NT2/D1 (cell line): Measurements from ENCODE around the gene GRAMD1C.

Experiments used
- DNase-seq: peaks from one replicate; pipeline ENCODE4 v3.0.0-alpha.2; 2011; ENCODE audit warnings: low read depth, low spot score
- H3K27me3 ChIP-seq: 2 replicates; pipeline ENCODE4 v1.6.0; 2011; ENCODE audit warnings: mild to moderate bottlenecking; ENCODE audit not compliant: insufficient read length, insufficient read depth
- H3K36me3 ChIP-seq: 2 replicates; pipeline ENCODE4 v1.6.1; 2011; ENCODE audit warnings: mild to moderate bottlenecking, low read length, mixed read lengths; ENCODE audit not compliant: insufficient read depth, insufficient read length
- H3K4me1 ChIP-seq: 2 replicates; pipeline ENCODE4 v1.5.1; 2011; ENCODE audit not compliant: insufficient read depth, insufficient read length
- H3K4me3 ChIP-seq: 2 replicates; pipeline ENCODE4 v1.5.1; 2011; ENCODE audit warnings: low read depth; ENCODE audit not compliant: insufficient read length
- H3K9ac ChIP-seq: 2 replicates; pipeline ENCODE4 v1.6.0; 2011; ENCODE audit warnings: low read depth; ENCODE audit not compliant: insufficient read length
- H3K9me3 ChIP-seq: 2 replicates; pipeline ENCODE4 v1.5.1; 2011; ENCODE audit warnings: mild to moderate bottlenecking, low read length; ENCODE audit not compliant: insufficient read depth
- SUZ12 ChIP-seq: IDR thresholded peaks from 2 replicates; pipeline ENCODE4 v1.6.1; 2011; ENCODE audit not compliant: insufficient read length, insufficient read depth; ENCODE audit errors: extremely low read depth
- YY1 ChIP-seq: IDR thresholded peaks from 2 replicates; pipeline ENCODE4 v1.6.1; 2011; ENCODE audit not compliant: insufficient read length, insufficient read depth
- ZNF274 ChIP-seq: IDR thresholded peaks from 2 replicates; pipeline ENCODE4 v1.6.1; 2011; ENCODE audit warnings: mild to moderate bottlenecking, low read depth, low read length

Gene GRAMD1C

GRCh38 chr3:113838631-113839209, at the start of gene GRAMD1C:
TSS of gene GRAMD1C (plus strand) at chr3:113838788. CDS start at chr3:113838910, 122 bp downstream.
- Histone ChIP-seq H3K9me3 (no peaks in the 10 kb centered on the region), H3K9ac (peak within 1 kb of the TSS; percentile 69), H3K4me3 (peak within 1 kb of the TSS; percentile 46), H3K4me1 (no peaks in the 10 kb centered on the region), H3K27me3 (no peaks in the 10 kb centered on the region), H3K36me3 (no peaks in the 10 kb centered on the region)
- TF ChIP-seq SUZ12 (no peak), ZNF274 (no peak), YY1 (no peak)
- DNase-seq: peak; percentile 90

- H3K36me3 ChIP-seq: peaks cover 61% of the 10 kb centered on the region
- no peak for TF ChIP-seq ZNF274
- TF ChIP-seq YY1: no peak
- no peak for TF ChIP-seq SUZ12
- DNase-seq: no peak
Measured at GRCh38 chr3:113791381-113791780, 47.2 kb upstream of the GRAMD1C start.

GRCh38 chr3:113794526-113794925, 44.1 kb upstream of the GRAMD1C start:
- no peak for DNase-seq
- no peaks in the 10 kb centered on the region for H3K9me3 ChIP-seq
- H3K4me1 ChIP-seq: no peaks in the 10 kb centered on the region
- no peak for TF ChIP-seq YY1
- TF ChIP-seq SUZ12: no peak
- no peak for TF ChIP-seq ZNF274
- H3K4me3 ChIP-seq: no peak overlapping the region
- peaks cover 58% of the 10 kb centered on the region for H3K36me3 ChIP-seq
- H3K9ac ChIP-seq: no peak overlapping the region
- no peaks in the 10 kb centered on the region for H3K27me3 ChIP-seq

More at GRCh38 chr3:113791381-113791780, 47.2 kb upstream of the GRAMD1C start:
- Histone ChIP-seq H3K27me3 (no peaks in the 10 kb centered on the region), H3K4me3 (no peak overlapping the region), H3K9ac (no peak overlapping the region), H3K9me3 (no peaks in the 10 kb centered on the region), H3K4me1 (no peaks in the 10 kb centered on the region)

GRCh38 chr3:113795693-113796092, 42.9 kb upstream of the GRAMD1C start:
- Histone ChIP-seq H3K36me3 (peaks cover 55% of the 10 kb centered on the region), H3K4me1 (no peaks in the 10 kb centered on the region), H3K9me3 (no peaks in the 10 kb centered on the region), H3K27me3 (no peaks in the 10 kb centered on the region), H3K9ac (no peak overlapping the region), H3K4me3 (no peak overlapping the region)
- no peak for DNase-seq
- TF ChIP-seq ZNF274: no peak
- no peak for TF ChIP-seq SUZ12
- no peak for TF ChIP-seq YY1

GRCh38 chr3:113802795-113803455, 35.7 kb upstream of the GRAMD1C start:
- Histone ChIP-seq H3K9ac (no peak overlapping the region), H3K27me3 (no peaks in the 10 kb centered on the region), H3K9me3 (no peaks in the 10 kb centered on the region), H3K4me1 (no peaks in the 10 kb centered on the region), H3K4me3 (no peak overlapping the region), H3K36me3 (peaks cover 66% of the 10 kb centered on the region)
- DNase-seq: no peak
- TF ChIP-seq YY1 (no peak), SUZ12 (no peak), ZNF274 (no peak)

GRCh38 chr3:113804661-113805060, 33.9 kb upstream of the GRAMD1C start:
- no peaks in the 10 kb centered on the region for H3K4me1 ChIP-seq
- no peak overlapping the region for H3K4me3 ChIP-seq
- DNase-seq: no peak
- TF ChIP-seq YY1: no peak
- no peaks in the 10 kb centered on the region for H3K9me3 ChIP-seq
- no peak overlapping the region for H3K9ac ChIP-seq
- no peaks in the 10 kb centered on the region for H3K27me3 ChIP-seq
- peaks cover 57% of the 10 kb centered on the region for H3K36me3 ChIP-seq

- DNase-seq: no peak
- no peak overlapping the region for H3K4me3 ChIP-seq
- H3K9me3 ChIP-seq: no peaks in the 10 kb centered on the region
- TF ChIP-seq SUZ12 (no peak), ZNF274 (no peak)
- no peaks in the 10 kb centered on the region for H3K27me3 ChIP-seq
- H3K9ac ChIP-seq: no peak overlapping the region
- H3K36me3 ChIP-seq: peaks cover 59% of the 10 kb centered on the region
- H3K4me1 ChIP-seq: no peaks in the 10 kb centered on the region
Measured at GRCh38 chr3:113805249-113805648, 33.3 kb upstream of the GRAMD1C start.
